ENCODE data around the gene PRTFDC1.

Gene PRTFDC1

GRCh38 chr10:24857031-24857725, 95.2 kb downstream of the PRTFDC1 start:
- no peak for TF ChIP-seq CTCF (IDR thresholded peaks at IDR 0.05; ENCODE audit: low read depth, low read length)

DNA sequence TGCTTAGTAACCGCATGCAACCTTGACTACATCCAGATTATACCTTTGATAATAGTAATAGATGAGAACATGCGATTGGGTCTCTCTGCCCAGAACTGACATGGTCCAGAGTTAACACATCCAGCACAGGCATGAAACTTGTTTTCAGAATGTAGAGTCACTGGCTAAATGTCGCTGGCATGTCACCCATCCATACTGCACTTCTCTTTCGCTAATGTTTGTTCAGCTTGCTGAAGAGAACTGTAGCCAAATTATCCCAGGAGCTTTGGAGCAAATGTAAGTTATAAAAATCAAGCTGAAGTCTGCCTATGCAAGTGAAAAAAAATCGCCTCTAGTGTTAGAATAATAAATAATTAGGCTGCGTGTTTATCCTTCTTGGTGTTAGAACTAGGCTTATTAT, 98.2 kb downstream of the PRTFDC1 start:
- TF ChIP-seq CTCF (IDR thresholded peaks at IDR 0.05; ENCODE audit: low read depth, low read length): no peak
- no peak overlapping the region for H3K4me3 ChIP-seq (ENCODE audit: low read depth, low read length)

More at GRCh38 chr10:24857031-24857725, 95.2 kb downstream of the PRTFDC1 start:
- no peak overlapping the region for H3K4me3 ChIP-seq (ENCODE audit: low read depth, low read length)

GRCh38 chr10:24853661-24854060, 98.7 kb downstream of the PRTFDC1 start:
- TF ChIP-seq CTCF (IDR thresholded peaks at IDR 0.05; ENCODE audit: low read depth, low read length): no peak
- H3K4me3 ChIP-seq (ENCODE audit: low read depth, low read length): no peak overlapping the region

DNA sequence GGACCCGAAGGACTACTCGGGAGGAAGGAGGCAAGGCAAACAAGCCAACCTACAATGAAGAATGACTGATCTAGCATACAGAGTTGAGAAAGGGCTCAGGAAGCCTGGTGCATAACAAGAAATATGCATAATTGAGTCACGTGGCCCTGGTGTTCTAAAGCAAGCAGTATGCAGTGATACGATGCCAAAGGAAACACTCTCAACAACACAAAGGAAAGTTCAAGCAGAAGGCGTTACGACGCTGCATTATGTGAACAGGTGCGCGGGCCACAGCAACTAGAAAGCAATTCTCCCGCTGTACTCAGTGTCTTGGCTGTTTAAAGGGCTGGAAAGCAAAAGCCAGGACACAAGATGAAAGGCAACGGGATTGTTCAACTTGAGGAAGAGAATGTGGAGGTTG, 100.8 kb downstream of the PRTFDC1 start:
- H3K4me3 ChIP-seq (ENCODE audit: low read depth, low read length): no peak overlapping the region
- TF ChIP-seq CTCF (IDR thresholded peaks at IDR 0.05; ENCODE audit: low read depth, low read length): no peak

- H3K4me3 ChIP-seq (ENCODE audit: low read depth, low read length): no peak overlapping the region
- TF ChIP-seq CTCF (IDR thresholded peaks at IDR 0.05; ENCODE audit: low read depth, low read length): no peak
These were observed 101.6 kb downstream of the PRTFDC1 start for GRCh38 chr10:24850727-24851296.

GRCh38 chr10:24849501-24850299, 102.7 kb downstream of the PRTFDC1 start:
- H3K4me3 ChIP-seq (ENCODE audit: low read depth, low read length): no peak overlapping the region
- TF ChIP-seq CTCF (IDR thresholded peaks at IDR 0.05; ENCODE audit: low read depth, low read length): no peak

DNA sequence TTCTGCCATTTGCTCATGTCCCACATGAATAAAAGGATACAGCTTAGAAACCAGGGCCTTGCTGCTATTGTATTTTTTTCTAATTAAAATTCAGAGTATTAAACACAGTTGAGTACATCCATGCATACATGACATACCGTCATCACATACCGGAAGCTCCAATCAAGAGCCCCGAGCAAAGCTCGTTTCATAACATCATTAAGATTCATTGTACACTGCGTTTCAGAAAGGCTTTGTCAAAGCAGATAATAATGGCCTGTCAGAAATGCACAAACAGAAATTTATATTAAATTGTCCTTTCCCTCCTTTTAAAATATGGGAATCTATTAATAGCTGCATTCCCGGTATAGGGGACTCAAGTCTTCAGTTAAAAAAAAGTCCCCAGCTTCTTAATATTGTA, 103.4 kb downstream of the PRTFDC1 start:
- no peak overlapping the region for H3K4me3 ChIP-seq (ENCODE audit: low read depth, low read length)
- TF ChIP-seq CTCF (IDR thresholded peaks at IDR 0.05; ENCODE audit: low read depth, low read length): no peak

All from WI38 (cell line).